CMK (cell line): Measurements from ENCODE around the gene PADI2.
"Not testable (repeated sequence)": the region's sequence is repeated elsewhere in the genome, so short reads cannot be mapped to it uniquely, and the experiment has no call there.

Experiments
- DNase-seq: peaks from one replicate; pipeline ENCODE4 v3.0.0-alpha.2; 2010; ENCODE audit warnings: low read depth

Gene PADI2

DNA sequence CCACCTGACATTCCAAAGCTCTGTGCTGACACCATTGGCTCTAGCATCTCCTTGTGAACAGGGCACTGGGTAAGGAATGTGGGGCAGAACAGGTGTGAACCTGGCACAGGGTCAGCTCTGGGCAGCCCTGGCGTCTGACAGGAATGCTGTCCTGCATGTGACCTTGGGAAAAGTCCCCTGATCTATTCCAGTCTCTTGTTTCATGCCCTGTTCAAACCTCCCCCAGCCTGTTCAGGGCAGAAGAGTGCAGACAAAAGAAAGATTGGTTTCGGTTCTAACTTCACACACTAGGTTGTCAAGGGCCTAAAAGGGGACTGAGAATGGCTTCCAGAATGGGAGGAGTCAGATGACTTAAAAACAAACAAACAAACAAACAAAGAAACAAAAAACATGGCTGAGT is 37.8 kb downstream of the PADI2 start:
- DNase-seq: no peak

DNA sequence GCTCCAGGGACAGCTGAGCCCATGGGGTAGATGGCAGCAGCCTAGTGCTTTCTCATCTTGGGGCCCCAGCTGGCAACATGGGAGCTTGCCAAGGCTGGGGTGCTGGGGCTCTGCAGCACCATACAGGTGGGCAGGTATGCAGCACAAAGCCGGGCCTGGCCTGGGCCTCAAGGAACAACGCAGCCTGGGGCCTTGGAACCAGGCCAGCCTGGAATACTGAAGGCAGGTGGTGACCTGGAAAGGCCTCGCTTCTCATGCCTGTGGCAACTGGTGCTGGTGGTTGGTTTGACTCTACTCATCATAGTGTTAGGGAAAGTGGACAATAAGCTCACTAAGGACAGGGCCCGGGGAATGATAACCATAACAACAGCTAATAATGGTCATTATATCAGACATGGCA is 38.4 kb downstream of the PADI2 start:
- no peak for DNase-seq

DNA sequence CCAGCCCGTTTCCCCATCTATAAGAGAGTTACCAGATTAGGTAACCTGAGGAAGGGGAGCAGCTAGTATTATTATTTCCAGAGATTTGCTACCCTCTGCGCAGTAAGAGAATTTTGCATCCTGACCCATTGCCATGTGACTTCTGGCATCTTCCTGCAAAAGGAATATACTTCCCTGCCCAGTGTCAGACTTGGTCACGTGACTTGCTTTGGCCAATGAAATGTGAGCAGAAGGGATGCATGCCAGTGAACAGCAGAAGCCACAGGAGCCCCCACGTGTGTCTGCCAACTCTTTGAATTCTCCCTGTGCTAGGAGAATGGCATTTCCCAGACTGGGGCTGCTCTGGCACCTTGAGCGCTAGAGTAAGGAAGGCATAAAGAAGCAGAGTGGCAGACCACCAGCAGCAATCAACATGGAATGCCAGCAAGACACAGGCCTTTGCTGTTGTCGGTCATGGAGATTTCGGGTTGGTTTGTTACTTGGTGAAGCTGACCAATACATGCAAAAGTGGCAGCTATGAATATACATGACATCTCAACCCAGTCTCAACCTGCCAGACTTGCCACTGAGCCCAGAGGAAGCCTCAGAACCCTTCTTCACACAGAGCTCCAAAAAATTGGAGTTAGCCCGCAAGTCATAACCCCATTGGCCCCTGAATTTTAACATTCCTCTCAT is 39.0 kb downstream of the PADI2 start:
- no peak for DNase-seq

DNA sequence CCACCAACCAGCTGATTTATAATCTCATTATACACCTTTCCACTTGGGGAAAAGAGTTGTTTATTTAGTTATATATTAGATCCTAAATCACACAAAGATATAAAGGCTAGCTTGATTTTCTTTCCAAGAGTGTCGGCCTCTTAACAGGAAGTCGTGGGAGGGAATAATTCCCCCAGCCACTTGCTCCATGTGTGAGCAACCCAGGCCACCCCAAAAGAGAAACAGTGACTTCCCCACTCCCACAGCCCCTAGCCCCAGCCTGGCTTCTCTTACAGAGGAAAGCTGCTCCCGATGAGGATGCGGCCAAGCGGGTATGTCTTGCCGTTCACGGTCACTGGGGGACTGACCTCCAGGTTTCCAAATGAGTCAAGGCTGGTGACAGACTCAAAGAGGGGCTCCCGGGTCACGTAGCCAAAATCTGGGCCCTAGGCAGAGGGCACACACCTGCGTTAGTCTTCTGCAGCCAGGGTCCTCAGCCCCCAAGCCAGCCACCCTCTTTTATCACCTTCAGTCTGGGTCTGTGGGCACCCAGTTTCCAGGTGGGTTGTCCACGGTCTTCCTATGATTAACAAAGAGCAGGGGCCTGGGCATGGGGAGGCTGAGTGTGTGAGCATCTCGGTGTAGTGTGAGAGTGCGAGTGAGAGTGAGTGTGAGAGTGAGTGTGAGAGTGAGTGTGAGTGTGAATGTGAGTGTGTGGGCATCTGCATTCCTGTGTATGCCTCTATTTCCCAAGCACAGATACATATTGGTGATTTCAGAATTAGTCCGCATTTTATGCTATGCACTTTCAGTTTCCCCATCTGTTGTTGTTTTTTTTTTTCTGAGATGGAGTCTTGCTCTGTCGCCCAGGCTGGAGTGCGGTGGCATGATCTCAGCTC is 40.0 kb downstream of the PADI2 start:
- DNase-seq: no peak

- DNase-seq: peak; percentile 48
These were observed 43.6 kb downstream of the PADI2 start for GRCh38 chr1:17075470-17076255.

GRCh38 chr1:17071794-17072193 is 47.5 kb downstream of the PADI2 start:
- DNase-seq: no peak

GRCh38 chr1:17070163-17070525 is 49.1 kb downstream of the PADI2 start:
- DNase-seq: no peak

- DNase-seq: no peak
These were observed 49.6 kb downstream of the PADI2 start for GRCh38 chr1:17069452-17070162.

DNA sequence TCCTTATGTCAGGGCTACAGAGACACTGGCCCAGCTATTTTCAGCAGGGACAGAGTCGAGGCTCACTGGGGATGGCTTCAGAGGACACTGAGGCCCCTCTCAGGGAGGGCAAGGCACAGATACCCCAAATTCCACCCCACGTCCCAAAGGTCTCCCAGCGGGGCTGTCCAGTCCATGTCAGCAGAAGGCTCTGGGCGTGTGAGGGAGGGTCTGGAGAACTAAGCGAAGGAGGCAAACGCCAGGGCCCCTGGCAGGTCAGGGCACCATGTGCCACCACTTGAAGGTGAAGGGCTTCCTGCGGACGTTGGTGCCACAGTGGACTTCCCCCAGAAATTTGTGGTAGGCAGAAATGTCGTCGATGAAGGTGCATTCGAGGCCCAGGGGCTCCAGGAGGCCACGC is 50.5 kb downstream of the PADI2 start:
- no peak for DNase-seq

- DNase-seq: no peak
These were observed 51.6 kb downstream of the PADI2 start for GRCh38 chr1:17067465-17068240.

DNA sequence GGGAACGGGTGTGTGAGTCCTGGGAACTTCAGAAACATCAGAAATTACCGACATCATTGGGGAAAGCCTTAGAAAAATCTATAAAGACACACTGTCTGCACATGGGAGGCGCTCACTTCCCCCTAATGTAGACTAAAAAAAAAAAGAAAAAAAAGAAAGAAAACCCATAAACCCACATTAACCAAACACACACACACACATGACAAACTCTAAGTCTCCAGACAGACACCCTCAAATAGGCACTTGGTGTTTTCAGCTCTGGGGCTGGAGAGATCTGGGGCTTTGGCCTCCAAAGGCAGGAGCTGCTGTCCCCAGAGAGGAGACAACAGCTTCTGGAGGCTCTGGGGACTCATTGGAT is 52.2 kb downstream of the PADI2 start:
- DNase-seq: no peak

GRCh38 chr1:17066361-17067068 is 52.7 kb downstream of the PADI2 start:
- no peak for DNase-seq

DNA sequence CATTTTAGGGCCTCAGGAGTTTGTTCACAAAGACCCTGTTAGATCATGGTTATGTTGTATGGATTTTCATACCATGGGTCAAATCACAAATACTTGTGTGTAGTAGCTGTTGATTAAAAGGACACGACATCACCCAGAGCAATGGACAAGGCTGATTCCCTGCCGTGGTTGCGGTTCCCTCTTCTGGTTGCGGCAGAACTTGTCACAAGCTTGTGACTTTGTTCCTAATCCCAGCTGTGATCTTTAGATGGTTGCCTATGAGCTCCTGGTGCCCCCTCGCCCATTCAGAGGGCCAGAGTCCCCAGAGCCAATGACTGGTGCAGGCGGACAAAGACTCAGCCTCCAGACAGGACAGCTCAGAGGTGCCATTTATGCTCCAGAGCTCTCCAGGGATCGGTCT is 53.6 kb downstream of the PADI2 start:
- DNase-seq: no peak

- DNase-seq: not testable (repeated sequence)
These were observed 56.5 kb downstream of the PADI2 start for GRCh38 chr1:17062751-17063150.

DNA sequence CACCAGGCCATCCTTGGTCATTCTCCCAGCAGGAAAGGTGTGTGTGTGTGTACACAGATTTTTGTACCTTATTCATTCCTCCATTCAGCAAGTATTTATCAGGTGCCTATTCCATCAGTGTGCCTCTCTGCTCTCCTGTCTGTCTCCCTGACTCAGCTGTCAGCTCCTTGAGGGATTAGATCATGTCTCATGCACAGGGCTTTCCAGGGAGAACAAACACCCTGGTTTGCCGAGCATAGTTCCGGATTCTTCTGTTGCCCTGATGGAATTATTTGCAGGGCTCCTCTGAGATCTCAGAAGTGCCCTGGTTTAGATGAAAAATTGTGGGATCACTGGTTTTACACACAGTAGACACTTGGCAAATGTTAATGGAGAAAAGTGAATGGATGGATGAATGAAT is 57.4 kb downstream of the PADI2 start:
- DNase-seq: no peak

- DNase-seq: no peak
These were observed 57.8 kb downstream of the PADI2 start for GRCh38 chr1:17061486-17061885.

DNA sequence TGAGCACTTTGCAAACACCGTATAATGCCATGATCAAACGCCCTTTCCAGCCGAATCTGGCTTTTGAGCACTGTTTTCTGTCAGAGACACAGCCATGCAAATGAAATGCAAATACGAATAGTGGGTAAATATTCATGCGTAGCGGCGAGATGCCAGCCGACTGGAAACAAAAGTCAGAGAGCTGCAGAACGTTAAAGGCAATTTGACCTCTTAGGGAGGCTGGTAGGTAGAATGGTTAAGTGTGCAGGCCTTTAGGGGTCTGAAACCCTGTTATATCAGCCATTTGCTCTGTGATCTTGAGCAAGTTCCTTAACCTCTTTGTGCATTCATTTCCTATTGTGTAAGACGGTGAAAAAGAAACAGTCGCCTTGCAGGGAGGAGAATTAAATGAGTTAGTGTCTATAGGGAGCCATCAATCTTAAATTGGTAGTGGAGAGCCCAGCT is 58.9 kb downstream of the PADI2 start:
- DNase-seq: no peak

- peak; percentile 59 for DNase-seq
These were observed 59.6 kb downstream of the PADI2 start for GRCh38 chr1:17059391-17060305.

DNA sequence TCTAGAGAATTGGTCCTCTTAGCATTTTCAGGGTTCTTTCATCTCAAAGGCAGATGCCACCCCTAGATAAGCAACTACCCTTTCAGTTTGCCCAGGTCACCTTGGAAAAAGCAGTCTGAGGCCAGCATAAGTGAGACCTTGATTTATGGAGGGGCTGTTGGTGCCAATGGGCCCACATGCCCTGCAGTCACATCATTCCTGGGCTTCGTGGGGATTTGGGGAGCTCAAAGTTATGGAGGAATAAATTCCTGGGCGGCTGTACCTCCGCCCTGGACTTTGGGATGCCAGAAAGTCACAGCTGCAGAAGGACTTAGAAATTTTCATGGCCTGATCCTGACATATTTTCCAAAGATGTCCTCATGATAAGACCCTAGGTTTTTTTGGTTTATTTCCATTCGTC is 62.7 kb downstream of the PADI2 start:
- no peak for DNase-seq

DNA sequence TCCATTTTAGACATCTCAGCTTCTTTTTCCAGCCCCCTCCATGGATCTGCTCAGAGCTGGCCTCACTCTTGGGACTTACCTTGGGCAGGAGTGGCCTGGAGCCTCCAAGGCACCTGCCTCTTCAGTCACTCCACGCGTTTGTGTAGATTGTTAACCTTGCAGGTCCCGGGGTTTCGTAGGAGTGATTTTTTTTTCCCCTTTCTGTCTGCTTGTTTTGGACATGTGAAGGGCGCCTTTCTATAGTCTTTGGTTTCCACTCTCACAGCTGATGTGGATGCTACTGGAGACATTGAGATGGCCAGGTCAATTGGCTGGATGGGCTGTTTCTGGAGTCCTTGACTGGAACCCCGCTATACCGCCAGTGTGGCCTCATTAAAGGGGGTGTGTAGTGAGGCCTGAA is 63.5 kb downstream of the PADI2 start:
- no peak for DNase-seq
